ENCODE data around the gene MARCHF2.
"Not testable (repeated sequence)": the region's sequence is repeated elsewhere in the genome, so short reads cannot be mapped to it uniquely, and the experiment has no call there.

MARCHF2 gene

DNA sequence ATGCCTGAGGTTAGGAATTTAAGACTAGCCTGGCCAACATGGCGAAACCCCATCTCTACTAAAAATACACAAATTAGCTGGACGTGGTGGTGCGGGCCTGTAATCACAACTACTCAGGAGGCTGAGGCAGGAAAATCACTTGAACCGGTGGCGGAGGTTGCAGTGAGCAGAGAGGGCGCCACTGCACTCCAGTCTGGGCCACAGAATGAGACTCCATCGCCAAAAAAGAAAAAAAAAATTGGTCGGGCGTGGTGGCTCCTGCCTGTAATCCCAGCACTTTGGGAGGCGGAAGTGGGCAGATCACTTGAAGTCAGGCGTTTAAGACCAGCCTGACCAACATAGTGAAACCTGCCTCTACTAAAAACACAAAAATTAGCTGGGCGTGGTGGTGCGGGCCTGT, 2.4 kb upstream of the MARCHF2 start:
- DNase-seq (ENCODE audit: low spot score): not testable (repeated sequence)

GRCh38 chr19:8413629-8413995, 507 bp downstream of the MARCHF2 start:
- DNase-seq (ENCODE audit: low spot score): no peak

GRCh38 chr19:8416796-8417195, 3.7 kb downstream of the MARCHF2 start:
- no peak for DNase-seq (ENCODE audit: low spot score)

GRCh38 chr19:8421484-8422461, 8.7 kb downstream of the MARCHF2 start:
- DNase-seq (ENCODE audit: low spot score): no peak

- peak; percentile 48 for DNase-seq (ENCODE audit: low spot score)
Observed at GRCh38 chr19:8423817-8424223, 10.7 kb downstream of the MARCHF2 start.

GRCh38 chr19:8425331-8425730, 12.2 kb downstream of the MARCHF2 start:
- DNase-seq (ENCODE audit: low spot score): not testable (repeated sequence)

GRCh38 chr19:8426283-8426682, 13.2 kb downstream of the MARCHF2 start:
- DNase-seq (ENCODE audit: low spot score): no peak

- DNase-seq (ENCODE audit: low spot score): no peak
Observed at GRCh38 chr19:8429044-8429443, 15.9 kb downstream of the MARCHF2 start.

- DNase-seq (ENCODE audit: low spot score): no peak
Observed at GRCh38 chr19:8429826-8430225, 16.7 kb downstream of the MARCHF2 start.

DNA sequence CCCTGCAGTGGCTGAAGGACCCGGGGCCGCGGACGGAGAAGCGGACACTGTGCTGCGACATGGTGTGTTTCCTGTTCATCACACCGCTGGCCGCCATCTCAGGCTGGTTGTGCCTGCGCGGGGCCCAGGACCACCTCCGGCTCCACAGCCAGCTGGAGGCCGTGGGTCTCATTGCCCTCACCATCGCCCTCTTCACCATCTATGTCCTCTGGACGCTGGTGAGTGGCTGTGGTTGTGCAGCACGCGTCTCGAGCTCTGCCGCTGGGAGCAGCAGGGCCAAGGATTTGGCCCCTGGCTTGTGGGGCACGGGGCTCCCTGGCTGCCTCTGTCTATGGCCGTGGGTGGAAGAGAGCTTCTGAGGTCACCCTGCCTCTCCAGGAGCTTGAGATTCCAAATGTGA, 17.5 kb downstream of the MARCHF2 start:
- no peak for DNase-seq (ENCODE audit: low spot score)

DNA sequence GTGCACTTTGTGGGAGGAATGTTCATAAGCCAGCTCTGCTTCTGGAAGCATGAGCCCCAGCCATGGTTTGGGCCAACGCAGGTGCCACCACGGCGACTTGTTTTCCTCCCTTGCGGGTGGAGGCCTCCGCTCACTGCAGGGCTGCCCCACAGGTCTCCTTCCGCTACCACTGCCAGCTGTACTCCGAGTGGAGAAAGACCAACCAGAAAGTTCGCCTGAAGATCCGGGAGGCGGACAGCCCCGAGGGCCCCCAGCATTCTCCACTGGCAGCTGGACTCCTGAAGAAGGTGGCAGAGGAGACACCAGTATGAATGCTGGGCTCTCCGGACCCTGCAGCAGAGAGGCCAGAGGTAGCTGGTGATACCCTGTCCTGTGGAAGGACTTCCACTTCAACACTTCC, 25.1 kb downstream of the MARCHF2 start:
- DNase-seq (ENCODE audit: low spot score): no peak

DNA sequence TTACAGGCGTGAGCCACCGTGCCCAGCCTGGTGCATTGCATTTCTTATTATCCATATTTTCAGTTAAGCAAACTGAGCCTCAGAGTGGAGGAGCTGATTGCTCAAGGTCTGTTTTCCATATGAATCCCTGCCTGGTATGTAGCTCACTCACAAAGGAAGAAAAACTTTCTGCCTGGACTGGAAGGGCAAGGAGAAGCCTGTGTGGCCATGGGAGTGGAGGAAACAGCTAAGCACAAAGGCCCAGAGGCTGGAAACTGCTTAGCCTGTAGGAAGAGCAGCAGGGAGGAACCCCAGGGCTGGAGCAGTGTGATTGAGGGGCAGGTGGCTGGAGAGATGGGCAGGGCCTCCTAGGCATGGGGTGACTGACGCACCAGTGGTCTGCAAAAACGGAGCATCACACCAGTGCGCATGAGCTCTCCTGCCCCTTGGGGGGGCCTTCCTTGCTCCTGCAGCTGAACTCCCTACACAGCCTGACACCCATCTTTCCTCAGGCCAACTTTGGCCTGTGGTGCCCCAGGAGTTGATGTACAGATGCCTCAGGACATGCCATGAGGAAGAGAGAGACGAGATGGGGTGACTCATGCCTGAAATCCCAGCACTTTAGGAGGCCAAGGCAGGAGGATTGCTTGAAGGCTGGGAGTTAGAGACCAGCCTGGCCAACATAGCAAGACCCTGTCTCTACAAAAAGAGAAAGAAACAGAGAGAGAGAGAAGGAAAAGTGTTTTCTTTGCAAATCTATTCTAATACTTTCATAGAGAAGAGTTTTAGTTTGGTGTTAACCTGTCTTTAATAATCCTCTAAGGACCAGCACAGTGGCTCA, 28.8 kb downstream of the MARCHF2 start:
- DNase-seq (ENCODE audit: low spot score): no peak

DNA sequence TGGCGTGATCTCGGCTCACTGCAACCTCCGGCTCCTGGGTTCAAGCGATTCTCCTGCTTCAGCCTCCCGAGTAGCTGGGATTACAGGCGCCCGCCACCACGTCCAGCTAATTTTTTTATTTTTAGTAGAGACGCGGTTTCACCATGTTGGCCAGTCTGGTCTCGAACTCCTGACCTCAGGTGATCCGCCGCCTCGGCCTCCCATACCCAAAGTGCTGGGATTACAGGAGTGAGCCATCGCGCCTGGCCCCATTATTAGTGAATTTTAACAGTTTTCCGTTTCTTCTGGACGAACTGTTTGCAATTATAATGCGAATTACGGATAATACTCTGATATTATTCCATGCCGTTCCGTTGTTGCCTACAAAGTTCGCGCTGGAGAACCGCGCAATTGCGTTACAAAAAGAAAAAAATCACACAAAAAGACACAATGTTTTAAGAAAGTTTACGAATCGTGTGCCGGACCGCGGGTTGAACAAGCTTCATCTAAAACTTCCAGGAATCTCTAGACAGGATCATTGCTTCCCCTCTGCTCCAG, 31.1 kb downstream of the MARCHF2 start:
- DNase-seq (ENCODE audit: low spot score): not testable (repeated sequence)

DNA sequence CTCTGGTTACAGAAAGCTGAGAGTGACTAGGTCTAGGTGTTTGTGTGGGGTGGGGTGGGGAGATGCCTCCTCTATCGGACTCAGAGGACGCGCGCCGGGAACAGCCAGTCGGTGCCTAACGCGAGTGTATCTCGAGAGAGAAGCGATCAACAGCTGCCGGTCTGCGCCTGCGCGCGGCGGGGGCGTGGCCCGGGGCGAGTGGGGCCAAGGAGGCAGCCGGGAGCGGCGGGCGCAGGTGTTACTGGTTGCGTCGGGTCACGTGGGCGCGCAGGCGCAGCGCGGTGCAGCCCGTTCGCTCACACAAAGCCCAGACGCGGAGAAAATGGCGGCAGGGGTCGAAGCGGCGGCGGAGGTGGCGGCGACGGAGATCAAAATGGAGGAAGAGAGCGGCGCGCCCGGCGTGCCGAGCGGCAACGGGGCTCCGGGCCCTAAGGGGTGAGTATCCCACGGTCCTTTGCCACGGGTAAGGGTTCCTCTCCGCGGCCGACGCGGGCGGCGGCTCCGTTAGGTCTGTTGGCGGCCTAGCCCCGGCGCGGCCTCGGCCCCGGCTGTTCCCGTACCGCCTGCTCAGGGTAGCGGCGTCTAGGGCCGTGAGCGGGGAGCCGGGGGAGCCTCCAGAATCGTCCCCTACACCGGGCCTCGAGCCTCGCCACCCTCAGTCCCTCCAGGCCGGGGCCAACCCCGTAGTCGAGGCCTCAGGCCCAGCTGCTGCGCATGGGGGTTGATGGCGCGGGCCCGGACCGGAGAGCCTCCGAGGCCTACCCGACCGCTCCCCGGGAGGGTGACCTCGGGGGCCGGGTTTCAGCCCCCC, 31.8 kb downstream of the MARCHF2 start, which contains the start of gene HNRNPM:
Gene HNRNPM, plus strand, starts transcription at position 299 of the 811 bp plus-strand sequence. Its CDS starts 24 bp downstream, at position 323.
- peak; percentile 91 for DNase-seq (ENCODE audit: low spot score)

DNA sequence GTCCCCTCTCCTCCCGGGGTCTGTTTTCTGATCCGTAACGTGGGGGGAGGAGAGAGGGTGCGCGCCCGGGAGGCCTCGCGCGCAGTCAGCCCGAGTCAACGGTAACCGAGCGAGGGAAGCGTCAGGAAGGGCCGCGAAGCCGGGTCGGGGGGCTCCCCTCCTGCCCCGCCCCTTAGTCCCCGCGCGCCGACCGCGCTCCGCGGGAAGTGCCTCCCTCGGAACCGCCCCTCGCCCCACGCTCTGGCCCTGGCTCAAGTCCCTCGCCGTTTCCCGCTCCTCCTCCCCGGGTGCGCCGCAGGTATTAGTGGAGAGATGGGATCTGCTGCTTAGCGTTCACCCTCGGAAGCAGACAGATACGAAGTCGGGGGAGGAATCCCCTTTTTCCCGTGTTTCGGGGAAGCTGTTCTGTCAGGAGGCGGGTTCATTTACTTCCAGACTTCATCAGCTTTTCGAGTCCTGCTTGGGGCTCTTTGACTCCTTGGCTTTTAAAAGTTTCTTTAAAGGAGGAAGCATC, 32.4 kb downstream of the MARCHF2 start:
- DNase-seq (ENCODE audit: low spot score): no peak

DNA sequence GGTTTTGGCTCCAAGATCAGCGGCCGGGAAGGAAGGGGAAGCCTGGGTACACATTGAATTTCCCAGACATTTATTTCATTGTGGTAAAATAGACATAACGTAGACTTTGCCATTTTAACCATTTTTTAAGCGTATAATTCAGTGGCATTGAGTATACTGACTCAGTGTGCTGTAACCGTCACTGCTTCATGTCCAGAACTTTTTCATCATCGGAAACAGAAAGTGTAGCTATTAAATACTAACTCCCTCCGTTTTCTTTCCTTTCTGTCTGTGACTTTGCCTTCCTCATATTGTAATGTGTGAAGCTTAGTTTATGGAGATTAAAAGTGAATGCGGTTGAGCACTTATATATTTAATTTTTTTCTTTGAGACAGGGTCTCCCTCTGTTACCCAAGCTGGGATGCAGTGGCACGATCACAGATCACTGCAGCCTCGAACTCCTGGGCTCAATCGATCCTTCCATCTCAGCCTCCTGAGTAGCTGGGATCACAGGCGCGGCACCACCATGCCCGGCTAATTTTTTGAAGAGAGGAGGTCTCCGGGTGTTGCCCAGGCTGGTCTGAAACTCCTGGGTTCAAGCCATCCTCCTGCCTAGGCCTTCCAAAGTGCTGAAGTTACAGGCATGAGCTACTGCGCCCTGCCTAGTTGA, 33.1 kb downstream of the MARCHF2 start:
- DNase-seq (ENCODE audit: low spot score): no peak

DNA sequence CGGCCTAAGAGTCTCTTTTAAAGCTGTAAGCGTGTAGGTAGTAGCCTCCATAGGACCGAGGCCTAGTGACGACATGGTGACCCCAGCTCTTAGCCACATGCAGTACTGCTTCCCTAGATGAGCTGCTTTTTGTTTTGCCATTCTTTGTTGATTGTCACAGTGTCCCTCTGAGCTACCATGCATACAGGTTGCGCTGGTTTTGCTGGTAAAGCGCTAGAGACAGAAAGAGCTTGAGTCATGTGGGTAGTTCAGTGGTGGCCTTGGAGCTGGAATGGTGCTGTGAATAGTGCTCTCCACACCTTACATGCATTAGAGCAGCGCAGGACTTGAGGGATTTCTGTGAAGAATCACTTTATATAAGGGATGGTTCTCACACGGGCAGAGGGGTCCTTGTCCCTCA, 36.7 kb downstream of the MARCHF2 start:
- no peak for DNase-seq (ENCODE audit: low spot score)

GRCh38 chr19:8451377-8451776, 38.3 kb downstream of the MARCHF2 start:
- DNase-seq (ENCODE audit: low spot score): no peak

DNA sequence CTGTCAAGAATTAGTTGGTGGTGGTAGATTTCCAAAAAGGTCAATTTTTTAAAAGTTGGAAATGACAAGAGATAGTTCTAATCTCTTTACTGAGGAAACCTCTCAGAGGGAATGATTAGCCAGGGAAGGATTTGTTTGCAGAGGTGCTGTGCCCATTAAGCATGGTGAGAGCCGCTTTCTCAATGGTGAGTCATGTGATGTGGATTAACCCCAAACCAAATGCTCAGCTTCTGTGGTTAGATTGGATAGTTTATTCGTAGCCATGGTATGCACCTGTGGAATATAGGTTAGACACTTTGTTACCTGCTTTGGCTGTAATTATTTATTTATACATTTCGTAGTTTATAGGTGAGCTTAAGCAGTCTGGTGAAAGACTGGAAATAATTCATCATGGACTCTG, 38.8 kb downstream of the MARCHF2 start:
- no peak for DNase-seq (ENCODE audit: low spot score)

DNA sequence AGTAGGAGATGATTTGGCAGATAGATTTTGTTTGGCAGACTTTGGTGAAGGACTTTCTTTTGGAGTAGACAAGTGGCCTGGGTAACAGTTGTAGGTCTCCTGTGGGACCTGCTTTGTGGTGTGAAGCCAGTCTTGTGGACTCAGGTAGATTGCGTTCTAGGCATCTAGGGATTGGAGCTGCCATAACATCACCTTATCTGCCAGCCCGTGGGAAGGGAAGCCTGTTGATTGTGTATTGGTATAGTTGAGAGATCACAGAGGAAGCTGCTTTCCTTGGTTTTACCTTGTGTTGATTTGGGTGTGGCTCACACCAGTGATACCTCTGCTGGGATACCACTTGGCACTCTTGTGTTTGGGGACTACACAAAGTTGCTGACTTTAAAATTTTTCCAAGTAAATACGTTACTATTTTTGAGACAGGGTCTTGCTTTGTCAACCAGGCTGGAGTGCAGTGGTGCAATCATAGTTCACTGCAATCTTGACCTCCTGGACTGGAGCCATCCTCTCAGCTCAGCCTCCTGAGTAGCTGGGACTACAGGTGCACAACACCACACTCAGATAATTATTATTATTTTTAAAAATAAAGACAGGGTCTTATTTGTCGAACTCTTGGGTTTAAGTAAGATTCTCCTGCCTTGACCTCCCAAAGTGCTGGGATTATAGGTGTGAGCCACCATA, 39.5 kb downstream of the MARCHF2 start:
- DNase-seq (ENCODE audit: low spot score): no peak

Measured in HuH-7 (cell line).